ENCODE measurements around the gene SLC41A3. TPM values are rescaled to one million over a fixed set of nuclear protein-coding genes. Genes with fewer than 3 reads are reported as not detected.

Gene SLC41A3
- total and polyA plus RNA-seq, 2 of the 8 experiments (the other 6 are each of a cell fraction or from before 2014, with no cell fraction given), result 30.2 to 56.4 TPM

GRCh38 chr3:126107957-126108675 is 24.2 kb upstream of the SLC41A3 start:
- no peaks in the 10 kb centered on the region for H4K20me1 ChIP-seq (replicated peaks in 1 of 2; ENCODE audit: control insufficient read depth in 1 of 2, insufficient read depth in 2 of 2, low read length in 2 of 2)
- H3K27ac ChIP-seq (ENCODE audit: low read depth, low read length), result no peak overlapping the region
- WGBS, 2 experiments (ENCODE audit: extremely low coverage in 1 of 2, insufficient coverage in 1 of 2, insufficient read length in 1 of 2, insufficient replicate concordance in 2 of 2, low coverage in 1 of 2, low lambda C conversion rate in 2 of 2, missing lambda C conversion rate in 1 of 2), result 91% methylated on average over 8 of the region's 8 CpGs; no CpG with 5 or more reads in 1 of the 2 experiments
- no peaks in the 10 kb centered on the region; a peak in 1 of 7 replicates for H3K4me1 ChIP-seq (replicated peaks in 1 of 4; ENCODE audit: control insufficient read depth in 3 of 4, insufficient read depth in 4 of 4, low read length in 3 of 4)
- no peak overlapping the region for H3K23ac ChIP-seq (ENCODE audit: insufficient read length)
- H3K27me3 ChIP-seq (replicated peaks in 1 of 4; ENCODE audit: control insufficient read depth in 3 of 4, extremely low read depth in 1 of 4, insufficient read depth in 3 of 4, low read length in 3 of 4), result 0 out of 7 replicates have a peak, but pooled peaks cover 0 to 2% (median 0%) of the 10 kb centered on the region in 4 experiments
- no peak overlapping the region for H4K5ac ChIP-seq (ENCODE audit: insufficient read length, low read depth, low read length)
- FAIRE-seq, result no peak
- H2AK5ac ChIP-seq (ENCODE audit: low read depth, low read length), result no peak overlapping the region
- CTCF ChIA-PET (ENCODE audit: partially characterized antibody), result interaction anchor here (0.8 to 3.2 kb wide), 3 partner anchors 11 to 136 kb away, joined by 3 to 16 read pairs (median 4); no protein-coding TSS in a partner anchor
- H2BK12ac ChIP-seq (ENCODE audit: low read depth, low read length), result no peak overlapping the region
- H3K9ac ChIP-seq (replicated peaks in 1 of 4; ENCODE audit: extremely low read depth in 1 of 4, low read depth in 3 of 4, low read length in 3 of 4), result no peak overlapping the region
- H3K18ac ChIP-seq (ENCODE audit: extremely low read depth, low read length), result no peak overlapping the region; the same call in 1 of the 2 replicates
- H3K79me1 ChIP-seq (ENCODE audit: low read depth, low read length), result no peaks in the 10 kb centered on the region
- H3K36me3 ChIP-seq (ENCODE audit: control insufficient read depth in 2 of 4, insufficient read depth in 4 of 4, low read length in 3 of 4), result no peaks in the 10 kb centered on the region
- TF ChIP-seq JUN (IDR thresholded peaks at IDR 0.05; ENCODE audit: low read depth, low read length) (no peak), RAD21 (IDR thresholded peaks at IDR 0.05 in 1 of 2, conservative IDR thresholded peaks at IDR 0.05 in 1 of 2; ENCODE audit: low read depth in 2 of 2, low read length in 2 of 2) (no peak), SP2 (IDR thresholded peaks at IDR 0.05; ENCODE audit: low read length) (no peak), SIN3A (conservative IDR thresholded peaks at IDR 0.05 in 1 of 2, IDR thresholded peaks at IDR 0.05 in 1 of 2; ENCODE audit: low read depth in 1 of 2, low read length in 2 of 2) (no peak), TBP (IDR thresholded peaks at IDR 0.05; ENCODE audit: low read depth, low read length) (no peak), ASH2L (IDR thresholded peaks at IDR 0.05; ENCODE audit: low read length) (no peak)
- no peak overlapping the region for H3K56ac ChIP-seq (replicated peaks; ENCODE audit: insufficient read length, low read depth, low read length)
- H4K8ac ChIP-seq (ENCODE audit: extremely low read depth, insufficient read depth, low read length), result no peak overlapping the region
- no peak overlapping the region for H3K4me2 ChIP-seq (ENCODE audit: insufficient read depth in 1 of 2, low read depth in 2 of 2, low read length in 2 of 2)
- no peak overlapping the region for H2BK20ac ChIP-seq (ENCODE audit: low read length)
- no peak overlapping the region for H3K4me3 ChIP-seq (ENCODE audit: extremely low read depth in 1 of 4, insufficient read depth in 2 of 4, low read depth in 3 of 4, low read length in 4 of 4)
- no peaks in the 10 kb centered on the region for H3K23me2 ChIP-seq (ENCODE audit: low read depth, low read length)
- H2AFZ ChIP-seq (ENCODE audit: low read length), result no peak overlapping the region
- no peak overlapping the region for H3K14ac ChIP-seq (ENCODE audit: insufficient read length)
- no peak overlapping the region for H2BK5ac ChIP-seq (ENCODE audit: low read depth, low read length)
- DNase-seq (ENCODE audit: low read depth in 1 of 2, low spot score in 2 of 2), result peak in 1 of 2 experiments; percentile 22
- no peak overlapping the region for H4K91ac ChIP-seq (replicated peaks; ENCODE audit: insufficient read length, low read length)
- no peak overlapping the region for H2BK120ac ChIP-seq (replicated peaks; ENCODE audit: low read depth, low read length)
- POLR2A ChIA-PET (ENCODE audit: partially characterized antibody), result interaction anchor here (1.1 kb wide), 1 partner anchor 13 kb away, joined by 3 read pairs; no protein-coding TSS in a partner anchor
- no peaks in the 10 kb centered on the region for H3K79me2 ChIP-seq (ENCODE audit: control insufficient read depth in 1 of 2, insufficient read depth in 2 of 2, low read length in 2 of 2)
- no peak overlapping the region for H3K4ac ChIP-seq (replicated peaks; ENCODE audit: insufficient read length, low read depth, low read length)
- H2BK15ac ChIP-seq (ENCODE audit: low read length), result no peak overlapping the region; the same call in 1 of the 2 replicates
- H3K9me3 ChIP-seq (ENCODE audit: insufficient read depth in 2 of 2, low read depth in 1 of 2, low read length in 1 of 2), result no peaks in the 10 kb centered on the region
